Peyer's patch (tissue), 4 donors: ENCODE results near the gene BICD2. TPM values are rescaled to one million over a fixed set of nuclear protein-coding genes. Genes with fewer than 3 reads are reported as not detected.

ENCODE experiments used
- DNase-seq, 3 donors: peaks; one replicate each; pipeline ENCODE4 v3.0.0-alpha.2; 2017 to 2019
- H3K27ac ChIP-seq, 4 donors: fragments of 200-600 bp; sonication (generic); one replicate each; pipeline ENCODE4 v1.5.1; 2016 to 2019
- H3K27me3 ChIP-seq, 2 donors: fragments of 200-600 bp; sonication (generic); one replicate each; pipeline ENCODE4 v1.5.1; 2019
- H3K36me3 ChIP-seq, 3 donors: fragments of 200-600 bp; sonication (generic); one replicate each; pipeline ENCODE4 v1.5.1; 2016 to 2019
- H3K4me1 ChIP-seq, 4 donors: fragments of 200-600 bp; sonication (generic); one replicate each; pipeline ENCODE4 v1.5.1; 2016 to 2019
- H3K4me3 ChIP-seq, 4 donors: fragments of 200-600 bp; sonication (generic); 1 replicate in 3 of 4; 2 replicates in 1 of 4; pipeline ENCODE4 v1.5.1; 2016 to 2019; ENCODE audit warnings: mild to moderate bottlenecking in 1 of 4
- H3K9me3 ChIP-seq, 4 donors: fragments of 200-600 bp; sonication (generic); one replicate each; pipeline ENCODE4 v1.5.1; 2016 to 2019; ENCODE audit warnings: mild to moderate bottlenecking in 1 of 4
- POLR2A ChIP-seq, 2 donors: fragments of 450-650 bp; IDR thresholded peaks; one replicate each; pipeline ENCODE4 v1.5.1; 2017; ENCODE audit warnings: antibody characterized with exemption in 2 of 2, mild to moderate bottlenecking in 2 of 2, moderate library complexity in 2 of 2
- total RNA-seq, 4 donors: library from RNA; depleted of rRNA; stranded (reverse); fragments of >200 nt; gene quantifications; one replicate each; pipeline ENCODE4 v1.1.0, GENCODE V29; 2016
- TF ChIP-seq, protein P1 (sequence below), 6 experiments: fragments of 450-650 bp in 4 of 6; fragments of 200-600 bp in 2 of 6; sonication (generic) in 1 of 6; IDR thresholded peaks; one replicate each; pipeline ENCODE4 v1.5.1; 2017 to 2019; ENCODE audit warnings: antibody characterized with exemption in 6 of 6, mild to moderate bottlenecking in 3 of 6, moderate library complexity in 1 of 6

The BICD2 gene
- total RNA-seq, 4 donors from 2014 or later = 4.2 to 41.3 (median 8.8) TPM

DNA sequence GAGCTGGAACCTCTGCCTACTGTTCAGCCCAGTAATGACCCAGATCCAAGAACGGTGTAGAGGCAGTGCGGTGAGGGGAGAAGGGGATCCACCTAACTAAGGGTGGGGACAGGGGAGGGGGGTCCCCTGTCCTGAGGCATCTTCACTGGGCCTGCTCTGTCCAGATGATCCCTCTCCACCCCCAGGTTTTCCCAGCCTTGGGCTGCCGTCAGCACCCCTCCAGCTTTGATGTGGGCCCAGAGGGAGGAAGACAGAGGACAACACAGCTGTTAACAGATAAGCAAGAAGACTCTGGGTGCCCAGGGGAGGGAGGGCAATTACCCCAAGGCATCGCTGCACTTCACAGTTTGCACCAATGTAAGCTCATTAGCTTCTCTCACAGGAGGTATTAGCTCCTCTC is 19.3 kb downstream of the BICD2 start:
- DNase-seq = peak in 1 of 3 donors; percentile 42
- peaks cover 0 to 49% (median 5%) of the 10 kb centered on the region in 4 donors for H3K4me1 ChIP-seq

GRCh38 chr9:92740969-92741368 is 23.7 kb downstream of the BICD2 start:
- no peak overlapping the region for H3K4me3 ChIP-seq
- H3K27me3 ChIP-seq = no peaks in the 10 kb centered on the region
- TF ChIP-seq, protein P1, sequence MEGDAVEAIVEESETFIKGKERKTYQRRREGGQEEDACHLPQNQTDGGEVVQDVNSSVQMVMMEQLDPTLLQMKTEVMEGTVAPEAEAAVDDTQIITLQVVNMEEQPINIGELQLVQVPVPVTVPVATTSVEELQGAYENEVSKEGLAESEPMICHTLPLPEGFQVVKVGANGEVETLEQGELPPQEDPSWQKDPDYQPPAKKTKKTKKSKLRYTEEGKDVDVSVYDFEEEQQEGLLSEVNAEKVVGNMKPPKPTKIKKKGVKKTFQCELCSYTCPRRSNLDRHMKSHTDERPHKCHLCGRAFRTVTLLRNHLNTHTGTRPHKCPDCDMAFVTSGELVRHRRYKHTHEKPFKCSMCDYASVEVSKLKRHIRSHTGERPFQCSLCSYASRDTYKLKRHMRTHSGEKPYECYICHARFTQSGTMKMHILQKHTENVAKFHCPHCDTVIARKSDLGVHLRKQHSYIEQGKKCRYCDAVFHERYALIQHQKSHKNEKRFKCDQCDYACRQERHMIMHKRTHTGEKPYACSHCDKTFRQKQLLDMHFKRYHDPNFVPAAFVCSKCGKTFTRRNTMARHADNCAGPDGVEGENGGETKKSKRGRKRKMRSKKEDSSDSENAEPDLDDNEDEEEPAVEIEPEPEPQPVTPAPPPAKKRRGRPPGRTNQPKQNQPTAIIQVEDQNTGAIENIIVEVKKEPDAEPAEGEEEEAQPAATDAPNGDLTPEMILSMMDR (IDR thresholded peaks at IDR 0.05) = no peak
- TF ChIP-seq POLR2A (IDR thresholded peaks at IDR 0.05) = no peak
- H3K4me1 ChIP-seq = peaks cover 0 to 39% (median 14%) of the 10 kb centered on the region in 4 donors
- no peaks in the 10 kb centered on the region for H3K9me3 ChIP-seq
- no peak for DNase-seq
- H3K27ac ChIP-seq = peak overlapping the region; percentile 6 to 67 (median 32)
- no peaks in the 10 kb centered on the region for H3K36me3 ChIP-seq

More for the DNA sequence above, 19.3 kb downstream of the BICD2 start:
- H3K27ac ChIP-seq = no peak overlapping the region
- no peaks in the 10 kb centered on the region for H3K9me3 ChIP-seq
- H3K27me3 ChIP-seq = no peaks in the 10 kb centered on the region
- TF ChIP-seq, protein P1 (IDR thresholded peaks at IDR 0.05) = no peak
- TF ChIP-seq POLR2A (IDR thresholded peaks at IDR 0.05) = no peak
- H3K36me3 ChIP-seq = no peaks in the 10 kb centered on the region
- H3K4me3 ChIP-seq = no peak overlapping the region

- H3K4me3 ChIP-seq = no peak overlapping the region
- peak in 1 of 3 donors; percentile 46 for DNase-seq
- H3K27ac ChIP-seq = peak overlapping the region; percentile 6 to 67 (median 32)
Observed at GRCh38 chr9:92740446-92740961, 24.1 kb downstream of the BICD2 start.

GRCh38 chr9:92740009-92740408 is 24.6 kb downstream of the BICD2 start:
- Histone ChIP-seq H3K36me3 (no peaks in the 10 kb centered on the region), H3K27ac (peak overlapping the region in 3 of 4 donors; percentile 4 to 58 (median 14)), H3K4me3 (no peak overlapping the region), H3K9me3 (no peaks in the 10 kb centered on the region), H3K4me1 (peaks cover 3 to 40% (median 14%) of the 10 kb centered on the region in 4 donors), H3K27me3 (no peaks in the 10 kb centered on the region)
- no peak for DNase-seq
- TF ChIP-seq POLR2A (IDR thresholded peaks at IDR 0.05) = no peak
- TF ChIP-seq, protein P1 (IDR thresholded peaks at IDR 0.05) = no peak

More at GRCh38 chr9:92740446-92740961, 24.1 kb downstream of the BICD2 start:
- no peak for TF ChIP-seq POLR2A (IDR thresholded peaks at IDR 0.05)
- TF ChIP-seq, protein P1 (IDR thresholded peaks at IDR 0.05) = no peak
- no peaks in the 10 kb centered on the region for H3K36me3 ChIP-seq
- no peaks in the 10 kb centered on the region for H3K27me3 ChIP-seq
- H3K4me1 ChIP-seq = peaks cover 3 to 42% (median 14%) of the 10 kb centered on the region in 4 donors
- no peaks in the 10 kb centered on the region for H3K9me3 ChIP-seq

- peak in 1 of 3 donors; percentile 42 for DNase-seq
- Histone ChIP-seq H3K27ac (peak overlapping the region in 3 of 4 donors; percentile 4 to 58 (median 17)), H3K4me1 (peaks cover 3 to 39% (median 14%) of the 10 kb centered on the region in 4 donors), H3K4me3 (no peak overlapping the region), H3K27me3 (no peaks in the 10 kb centered on the region), H3K36me3 (no peaks in the 10 kb centered on the region), H3K9me3 (no peaks in the 10 kb centered on the region)
- TF ChIP-seq POLR2A (IDR thresholded peaks at IDR 0.05) = no peak
- TF ChIP-seq, protein P1 (IDR thresholded peaks at IDR 0.05) = no peak
Observed at GRCh38 chr9:92739346-92739970, 25.2 kb downstream of the BICD2 start.
